SK-N-SH (cell line): Measurements from ENCODE around the gene CPLX1.

Source experiments
- GABPA ChIP-seq: IDR thresholded peaks from 2 replicates; pipeline ENCODE4 v1.4.0; 2012; ENCODE audit warnings: low read depth, mild to moderate bottlenecking
- MXI1 ChIP-seq: IDR thresholded peaks from 2 replicates; pipeline ENCODE4 v1.6.1; 2012; ENCODE audit warnings: mild to moderate bottlenecking, low read depth, low read length, improper control_type of control experiment
- POLR2AphosphoS5 ChIP-seq: IDR thresholded peaks from 2 replicates; pipeline ENCODE4 v1.6.1; 2012; ENCODE audit warnings: low read depth, low read length
- SMC3 ChIP-seq: IDR thresholded peaks from 2 replicates; pipeline ENCODE4 v1.6.1; 2012; ENCODE audit warnings: low read depth, low read length, improper control_type of control experiment
- TAF1 ChIP-seq: IDR thresholded peaks from 2 replicates; pipeline ENCODE4 v1.6.1; 2012; ENCODE audit warnings: low read depth, mild to moderate bottlenecking, low read length, moderate library complexity, borderline replicate concordance
- TCF12 ChIP-seq: IDR thresholded peaks from 2 replicates; pipeline ENCODE4 v1.4.0; 2012
- YY1 ChIP-seq: IDR thresholded peaks from 2 replicates; pipeline ENCODE4 v1.4.0; 2012; ENCODE audit warnings: low read depth, mild to moderate bottlenecking
- TF ChIP-seq, protein P1 (sequence below): fragments of 200-600 bp; sonication (generic); IDR thresholded peaks from 2 replicates; pipeline ENCODE4 v1.6.1; 2017; ENCODE audit warnings: antibody characterized with exemption, mild to moderate bottlenecking, moderate library complexity
- TF ChIP-seq, protein P2 (sequence below): IDR thresholded peaks from 2 replicates; pipeline ENCODE4 v1.4.0; 2012; ENCODE audit warnings: low read depth, borderline replicate concordance
- TF ChIP-seq, protein P3 (sequence below): fragments of 150-350 bp; IDR thresholded peaks from 2 replicates; pipeline ENCODE4 v1.6.1; 2016; ENCODE audit warnings: mild to moderate bottlenecking, low read depth, low read length
- TF ChIP-seq, protein P4 (sequence below): IDR thresholded peaks from 2 replicates; pipeline ENCODE4 v1.4.0; 2012; ENCODE audit warnings: low read depth

DNA sequence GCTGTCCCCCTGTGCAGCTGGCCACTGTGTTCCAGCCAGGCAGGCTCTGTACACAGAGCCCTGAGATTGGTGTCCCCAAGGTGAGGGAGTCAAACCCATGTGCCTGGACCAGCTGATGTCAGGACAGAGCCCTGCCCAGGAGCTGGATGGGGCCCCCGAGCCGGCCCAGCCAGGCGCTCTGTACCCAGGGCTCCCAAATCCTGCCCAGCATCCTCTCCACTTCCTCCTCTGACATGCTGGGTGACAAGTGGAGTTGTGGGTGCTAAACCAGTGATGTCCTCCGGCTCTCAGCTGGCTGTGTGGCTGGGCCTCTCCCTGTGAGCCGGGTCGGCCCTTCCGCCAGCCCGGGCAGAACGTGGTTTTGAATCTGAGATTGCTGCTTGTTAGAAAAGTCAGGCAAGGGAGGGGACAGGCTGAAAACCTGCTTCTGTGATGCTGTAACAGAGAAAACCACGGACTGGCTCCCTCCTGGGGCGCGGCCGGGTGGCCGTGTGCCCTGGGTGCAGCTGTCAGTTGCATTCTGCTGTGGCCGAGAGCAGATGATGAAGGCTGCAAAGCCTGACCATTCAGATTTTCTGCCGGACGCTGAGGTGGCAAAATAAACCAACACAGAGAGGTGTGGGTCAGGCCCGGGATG lies 7.9 kb upstream of the CPLX1 start:
- no peak for TF ChIP-seq POLR2AphosphoS5
- no peak for TF ChIP-seq YY1
- no peak for TF ChIP-seq GABPA
- TF ChIP-seq, protein P1, sequence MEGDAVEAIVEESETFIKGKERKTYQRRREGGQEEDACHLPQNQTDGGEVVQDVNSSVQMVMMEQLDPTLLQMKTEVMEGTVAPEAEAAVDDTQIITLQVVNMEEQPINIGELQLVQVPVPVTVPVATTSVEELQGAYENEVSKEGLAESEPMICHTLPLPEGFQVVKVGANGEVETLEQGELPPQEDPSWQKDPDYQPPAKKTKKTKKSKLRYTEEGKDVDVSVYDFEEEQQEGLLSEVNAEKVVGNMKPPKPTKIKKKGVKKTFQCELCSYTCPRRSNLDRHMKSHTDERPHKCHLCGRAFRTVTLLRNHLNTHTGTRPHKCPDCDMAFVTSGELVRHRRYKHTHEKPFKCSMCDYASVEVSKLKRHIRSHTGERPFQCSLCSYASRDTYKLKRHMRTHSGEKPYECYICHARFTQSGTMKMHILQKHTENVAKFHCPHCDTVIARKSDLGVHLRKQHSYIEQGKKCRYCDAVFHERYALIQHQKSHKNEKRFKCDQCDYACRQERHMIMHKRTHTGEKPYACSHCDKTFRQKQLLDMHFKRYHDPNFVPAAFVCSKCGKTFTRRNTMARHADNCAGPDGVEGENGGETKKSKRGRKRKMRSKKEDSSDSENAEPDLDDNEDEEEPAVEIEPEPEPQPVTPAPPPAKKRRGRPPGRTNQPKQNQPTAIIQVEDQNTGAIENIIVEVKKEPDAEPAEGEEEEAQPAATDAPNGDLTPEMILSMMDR: no peak
- TF ChIP-seq MXI1: no peak
- TF ChIP-seq, protein P2, sequence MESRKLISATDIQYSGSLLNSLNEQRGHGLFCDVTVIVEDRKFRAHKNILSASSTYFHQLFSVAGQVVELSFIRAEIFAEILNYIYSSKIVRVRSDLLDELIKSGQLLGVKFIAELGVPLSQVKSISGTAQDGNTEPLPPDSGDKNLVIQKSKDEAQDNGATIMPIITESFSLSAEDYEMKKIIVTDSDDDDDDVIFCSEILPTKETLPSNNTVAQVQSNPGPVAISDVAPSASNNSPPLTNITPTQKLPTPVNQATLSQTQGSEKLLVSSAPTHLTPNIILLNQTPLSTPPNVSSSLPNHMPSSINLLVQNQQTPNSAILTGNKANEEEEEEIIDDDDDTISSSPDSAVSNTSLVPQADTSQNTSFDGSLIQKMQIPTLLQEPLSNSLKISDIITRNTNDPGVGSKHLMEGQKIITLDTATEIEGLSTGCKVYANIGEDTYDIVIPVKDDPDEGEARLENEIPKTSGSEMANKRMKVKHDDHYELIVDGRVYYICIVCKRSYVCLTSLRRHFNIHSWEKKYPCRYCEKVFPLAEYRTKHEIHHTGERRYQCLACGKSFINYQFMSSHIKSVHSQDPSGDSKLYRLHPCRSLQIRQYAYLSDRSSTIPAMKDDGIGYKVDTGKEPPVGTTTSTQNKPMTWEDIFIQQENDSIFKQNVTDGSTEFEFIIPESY: no peak
- no peak for TF ChIP-seq TCF12
- TF ChIP-seq SMC3: no peak
- TF ChIP-seq, protein P3, sequence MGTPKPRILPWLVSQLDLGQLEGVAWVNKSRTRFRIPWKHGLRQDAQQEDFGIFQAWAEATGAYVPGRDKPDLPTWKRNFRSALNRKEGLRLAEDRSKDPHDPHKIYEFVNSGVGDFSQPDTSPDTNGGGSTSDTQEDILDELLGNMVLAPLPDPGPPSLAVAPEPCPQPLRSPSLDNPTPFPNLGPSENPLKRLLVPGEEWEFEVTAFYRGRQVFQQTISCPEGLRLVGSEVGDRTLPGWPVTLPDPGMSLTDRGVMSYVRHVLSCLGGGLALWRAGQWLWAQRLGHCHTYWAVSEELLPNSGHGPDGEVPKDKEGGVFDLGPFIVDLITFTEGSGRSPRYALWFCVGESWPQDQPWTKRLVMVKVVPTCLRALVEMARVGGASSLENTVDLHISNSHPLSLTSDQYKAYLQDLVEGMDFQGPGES: no peak
- TF ChIP-seq, protein P4, sequence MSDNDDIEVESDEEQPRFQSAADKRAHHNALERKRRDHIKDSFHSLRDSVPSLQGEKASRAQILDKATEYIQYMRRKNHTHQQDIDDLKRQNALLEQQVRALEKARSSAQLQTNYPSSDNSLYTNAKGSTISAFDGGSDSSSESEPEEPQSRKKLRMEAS: no peak
- TF ChIP-seq TAF1: no peak
